ENCODE measurements around the gene ADAM30.
"Not testable (repeated sequence)": the region's sequence is repeated elsewhere in the genome, so short reads cannot be mapped to it uniquely, and the experiment has no call there.

The ADAM30 gene

GRCh38 chr1:119873135-119874015 lies 22.9 kb downstream of the ADAM30 start:
- DNase-seq: no peak

- DNase-seq: peak; percentile 12
These were observed 24.4 kb downstream of the ADAM30 start for GRCh38 chr1:119871881-119872280.

GRCh38 chr1:119870917-119871596 lies 25.3 kb downstream of the ADAM30 start:
- peak; percentile 89 for DNase-seq

- peak; percentile 62 for DNase-seq
These were observed 26.3 kb downstream of the ADAM30 start for GRCh38 chr1:119869995-119870394.

- no peak for DNase-seq
These were observed 28.1 kb downstream of the ADAM30 start for GRCh38 chr1:119868176-119868575.

- DNase-seq: no peak
These were observed 29.9 kb downstream of the ADAM30 start for GRCh38 chr1:119866451-119866850.

- DNase-seq: no peak
These were observed 30.7 kb downstream of the ADAM30 start for GRCh38 chr1:119865627-119866026.

GRCh38 chr1:119862276-119862675 lies 34.0 kb downstream of the ADAM30 start:
- no peak for DNase-seq

GRCh38 chr1:119861547-119861946 lies 34.8 kb downstream of the ADAM30 start:
- DNase-seq: no peak

- DNase-seq: no peak
These were observed 36.7 kb downstream of the ADAM30 start for GRCh38 chr1:119859647-119860046.

- DNase-seq: not testable (repeated sequence)
These were observed 37.6 kb downstream of the ADAM30 start for GRCh38 chr1:119858556-119859214.

GRCh38 chr1:119858126-119858525 lies 38.2 kb downstream of the ADAM30 start:
- no peak for DNase-seq

- DNase-seq: no peak
These were observed 43.2 kb downstream of the ADAM30 start for GRCh38 chr1:119853155-119853554.

- DNase-seq: not testable (repeated sequence)
These were observed 52.1 kb downstream of the ADAM30 start for GRCh38 chr1:119844206-119844605.

Measured in NCI-H82 (cell line).